ENCODE measurements around the gene TMEM120B.
"Not testable (repeated sequence)": the region's sequence is repeated elsewhere in the genome, so short reads cannot be mapped to it uniquely, and the experiment has no call there.

Gene TMEM120B

DNA sequence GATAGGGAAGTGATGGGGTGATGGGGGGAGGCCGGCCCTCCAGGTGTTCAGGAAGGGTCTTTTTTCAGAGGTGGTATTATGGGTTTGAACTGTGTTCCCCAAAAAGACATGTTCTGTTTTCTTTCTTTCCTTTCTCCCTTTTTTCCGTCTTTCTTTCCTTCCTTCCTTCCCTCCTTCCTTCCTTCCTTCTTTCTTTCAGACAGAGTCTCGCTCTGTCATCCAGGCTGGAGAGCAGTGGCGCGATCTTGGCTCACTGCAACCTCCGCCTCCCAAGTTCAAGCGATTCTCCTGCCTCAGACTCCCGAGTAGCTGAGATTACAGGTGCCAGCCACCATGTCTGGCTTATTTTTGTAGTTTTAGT, 3.5 kb upstream of the TMEM120B start:
- DNase-seq (ENCODE audit: low read depth in 3 of 3, low spot score in 1 of 3), result not testable (repeated sequence)

DNA sequence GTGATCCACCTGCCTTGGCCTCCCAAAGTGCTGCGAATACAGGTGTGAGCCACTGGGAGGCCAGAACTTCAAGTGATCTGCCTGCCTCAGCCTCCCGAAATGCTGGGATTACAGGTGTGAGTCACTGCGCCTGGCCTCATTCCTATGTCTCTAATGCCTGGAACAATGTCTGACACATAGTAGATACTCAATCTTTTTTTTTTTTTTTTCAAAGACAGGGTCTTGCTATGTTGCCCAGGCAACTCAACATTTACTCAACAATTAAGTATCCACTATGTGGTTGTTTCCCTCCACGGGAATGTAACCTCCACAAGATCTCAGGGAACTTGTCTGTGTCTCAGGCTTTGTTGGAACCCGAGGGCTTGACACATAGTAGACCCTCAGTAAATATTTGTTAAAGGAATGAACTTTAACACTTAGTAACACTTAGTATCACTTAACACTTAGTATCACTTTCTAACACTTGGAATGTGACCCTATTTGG, 3.0 kb upstream of the TMEM120B start:
- DNase-seq (ENCODE audit: low read depth in 3 of 3, low spot score in 1 of 3), result no peak

DNA sequence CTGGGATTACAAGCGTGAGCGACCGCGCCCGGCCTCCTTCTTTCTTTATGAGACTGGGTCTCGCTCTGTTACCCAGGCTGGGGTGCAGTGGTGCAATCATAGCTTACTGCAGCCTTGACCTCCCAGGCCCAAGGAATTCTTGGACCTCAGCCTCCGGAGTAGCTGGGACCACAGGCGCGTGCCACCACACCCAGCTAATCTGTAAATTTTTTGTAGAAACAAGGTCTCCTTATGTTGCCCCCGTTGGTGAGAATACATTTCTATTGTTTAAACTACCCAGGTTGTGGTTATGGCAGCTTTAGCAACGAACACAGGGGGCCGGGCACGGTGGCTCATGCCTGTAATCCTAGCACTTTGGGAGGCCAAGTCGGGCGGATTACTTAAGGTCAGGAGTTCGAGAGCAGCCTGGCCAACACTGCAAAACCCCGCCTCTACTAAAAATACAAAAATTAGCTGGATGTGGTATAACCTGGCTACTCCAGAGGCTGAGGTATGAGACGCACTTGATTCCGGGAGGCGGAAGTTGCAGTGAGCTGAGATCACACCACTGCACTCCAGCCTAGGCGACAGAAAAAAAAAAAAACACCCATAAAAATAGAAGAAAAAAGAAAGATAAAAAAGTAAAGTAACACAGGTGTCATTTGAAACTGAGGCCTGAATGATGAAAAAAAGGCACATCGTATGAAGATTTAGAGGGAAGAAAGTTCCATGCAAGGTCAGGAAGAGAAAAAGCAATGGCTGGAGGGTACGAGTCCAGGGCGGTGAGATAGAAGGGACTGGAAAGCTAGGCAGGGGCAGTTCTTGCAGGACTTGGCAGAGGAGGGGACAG, 977 bp upstream of the TMEM120B start:
- DNase-seq (ENCODE audit: low read depth in 3 of 3, low spot score in 1 of 3), result no peak

GRCh38 chr12:121712190-121712460, 427 bp upstream of the TMEM120B start:
- peak in 1 of 3 donors; percentile 7 for DNase-seq (ENCODE audit: low read depth in 3 of 3, low spot score in 1 of 3)

DNA sequence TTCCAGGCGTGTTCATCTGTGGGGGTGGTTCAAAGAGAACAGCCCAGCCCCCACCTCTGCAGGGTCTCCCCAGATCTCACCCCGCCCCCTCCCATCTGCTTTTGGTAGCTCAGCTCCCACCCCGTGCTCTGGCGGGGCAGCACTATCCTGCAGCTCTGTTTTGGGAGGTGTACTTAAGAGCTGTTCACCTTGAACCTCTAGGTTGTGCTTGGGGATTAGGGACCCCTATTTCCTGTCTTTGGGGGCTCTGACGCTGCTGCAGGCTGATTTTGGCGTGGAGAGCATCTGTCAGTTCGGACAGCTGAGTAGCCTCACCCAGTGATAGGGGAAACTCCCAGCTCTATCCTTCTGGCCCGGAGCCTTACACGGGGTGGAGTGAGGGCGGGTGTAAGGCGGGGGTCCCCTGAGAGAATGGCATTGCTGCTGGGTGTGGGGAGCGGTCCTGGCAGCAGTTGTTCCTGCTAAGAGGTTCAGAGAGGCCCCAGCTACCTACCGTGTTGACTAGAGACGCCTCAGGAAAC, 765 bp downstream of the TMEM120B start:
- DNase-seq (ENCODE audit: low read depth in 3 of 3, low spot score in 1 of 3), result no peak

DNA sequence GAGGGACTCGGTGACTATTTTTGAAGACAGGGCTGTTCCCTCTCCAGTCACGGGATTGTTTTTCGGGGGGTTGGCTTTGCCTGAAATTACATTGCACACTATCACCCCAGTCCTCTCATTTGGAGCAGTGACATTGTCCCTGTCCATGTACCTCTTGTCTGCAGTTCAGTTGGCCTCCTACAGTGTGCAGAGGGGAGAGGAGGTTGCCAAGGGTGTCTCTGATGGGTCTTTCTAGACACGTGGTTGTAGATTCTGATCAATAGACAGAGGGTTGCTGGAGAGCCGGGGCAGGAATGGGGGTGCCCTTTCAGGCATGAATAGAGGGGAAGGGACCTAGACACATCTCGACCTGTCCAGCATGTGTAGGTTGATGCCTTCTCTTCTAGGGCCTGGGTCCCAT, 1.2 kb downstream of the TMEM120B start:
- no peak for DNase-seq (ENCODE audit: low read depth in 3 of 3, low spot score in 1 of 3)

DNA sequence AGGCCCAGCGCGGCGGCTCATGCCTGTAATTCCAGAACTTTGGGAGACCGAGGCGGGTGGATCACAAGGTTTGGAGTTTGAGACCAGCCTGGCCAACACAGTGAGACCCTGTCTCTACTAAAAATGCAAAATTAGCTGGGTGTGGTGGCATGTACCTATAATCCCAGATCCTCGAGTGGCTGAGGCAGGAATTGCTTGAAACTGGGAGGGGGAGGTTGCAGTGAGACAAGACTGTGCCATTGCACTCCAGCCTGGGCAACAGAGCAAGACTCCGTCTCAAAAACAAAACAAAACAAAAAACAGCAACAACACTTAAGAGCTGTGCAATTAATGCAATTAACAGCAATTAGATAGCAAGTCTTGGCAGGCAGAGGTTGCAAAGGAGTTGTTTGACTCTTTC, 2.5 kb downstream of the TMEM120B start:
- not testable (repeated sequence) for DNase-seq (ENCODE audit: low read depth in 3 of 3, low spot score in 1 of 3)

DNA sequence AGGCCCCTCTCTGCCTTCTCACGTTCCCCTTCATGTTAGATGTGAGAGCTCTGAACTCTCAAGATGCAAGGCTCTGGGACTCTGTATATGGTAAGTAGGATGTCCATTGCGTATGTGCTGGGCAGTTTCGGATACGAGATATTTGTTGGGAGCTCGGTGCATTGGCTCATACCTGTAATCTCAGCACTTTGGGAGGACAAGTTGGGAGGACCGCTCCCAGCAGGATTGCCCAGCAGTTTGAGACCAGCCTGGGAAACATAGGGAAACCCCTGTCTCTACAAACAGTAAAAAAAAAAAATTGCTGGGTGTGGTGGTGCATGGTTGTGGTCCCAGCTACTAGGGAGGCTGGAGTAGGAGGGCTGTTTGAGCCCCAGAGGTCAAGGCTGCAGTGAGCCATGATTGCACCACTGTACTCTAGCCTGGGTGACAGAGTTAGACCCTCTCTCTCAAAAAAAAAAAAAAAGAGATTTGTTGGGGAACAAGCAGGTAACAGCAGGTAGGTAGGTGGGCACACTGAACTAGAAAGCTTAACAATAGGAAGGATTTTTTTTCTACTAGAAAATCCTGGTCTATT, 3.4 kb downstream of the TMEM120B start:
- no peak for DNase-seq (ENCODE audit: low read depth in 3 of 3, low spot score in 1 of 3)

DNA sequence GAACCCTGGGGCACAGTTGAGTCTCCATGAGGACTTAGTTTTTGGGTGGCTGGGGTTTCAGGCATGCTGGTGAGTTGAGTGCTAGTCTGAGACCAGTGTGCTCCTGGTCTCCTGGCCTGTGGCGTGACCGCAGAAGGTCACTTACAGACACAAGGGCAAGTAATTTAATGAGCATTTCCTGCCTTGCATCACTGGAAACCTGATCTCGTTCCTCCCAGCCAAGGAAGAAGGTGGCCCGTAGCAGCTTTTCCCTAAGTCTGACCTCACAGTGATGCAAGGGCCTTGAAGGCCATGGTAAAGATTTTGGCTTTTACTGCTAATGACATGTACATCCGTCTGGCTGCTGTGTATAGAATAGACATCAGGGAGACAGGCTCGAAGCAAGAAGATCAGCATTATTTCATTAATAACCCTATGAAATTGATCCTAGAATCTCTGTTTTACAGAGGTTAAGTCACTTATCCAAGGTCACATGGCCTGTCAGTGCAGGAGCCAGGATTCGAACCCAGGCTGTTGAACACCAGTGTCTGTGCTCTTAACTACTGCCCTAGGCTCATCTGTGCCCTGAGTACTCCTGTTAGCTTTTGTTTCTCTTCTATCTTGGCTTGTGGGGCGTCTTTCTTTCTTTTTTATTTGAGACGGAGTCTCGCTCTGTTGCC, 4.6 kb downstream of the TMEM120B start:
- no peak for DNase-seq (ENCODE audit: low read depth in 3 of 3, low spot score in 1 of 3)

- no peak for DNase-seq (ENCODE audit: low read depth in 3 of 3, low spot score in 1 of 3)
These were observed 6.2 kb downstream of the TMEM120B start for GRCh38 chr12:121718653-121719239.

DNA sequence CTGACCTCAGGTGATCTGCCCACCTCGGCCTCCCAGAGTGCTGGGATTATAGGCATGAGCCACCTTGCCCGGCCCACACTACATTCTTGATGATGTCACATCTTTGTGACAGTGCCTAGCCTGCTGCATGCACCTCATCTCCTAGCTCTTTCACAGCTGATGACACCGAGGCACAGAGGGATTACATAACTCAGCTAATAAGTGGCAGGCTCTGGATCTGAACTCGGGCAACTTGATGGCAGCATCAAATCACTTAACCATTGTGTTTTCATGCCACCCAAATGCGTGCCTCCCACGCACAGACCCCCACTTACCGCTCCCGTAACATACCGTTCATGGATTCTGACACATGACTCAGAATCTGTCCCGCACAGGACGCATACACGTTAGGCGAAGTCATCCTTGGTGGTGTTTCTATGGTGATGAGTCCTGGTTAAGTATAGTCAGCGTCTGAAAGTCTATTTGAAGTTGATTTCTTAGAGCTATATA, 7.4 kb downstream of the TMEM120B start:
- no peak for DNase-seq (ENCODE audit: low read depth in 3 of 3, low spot score in 1 of 3)

DNA sequence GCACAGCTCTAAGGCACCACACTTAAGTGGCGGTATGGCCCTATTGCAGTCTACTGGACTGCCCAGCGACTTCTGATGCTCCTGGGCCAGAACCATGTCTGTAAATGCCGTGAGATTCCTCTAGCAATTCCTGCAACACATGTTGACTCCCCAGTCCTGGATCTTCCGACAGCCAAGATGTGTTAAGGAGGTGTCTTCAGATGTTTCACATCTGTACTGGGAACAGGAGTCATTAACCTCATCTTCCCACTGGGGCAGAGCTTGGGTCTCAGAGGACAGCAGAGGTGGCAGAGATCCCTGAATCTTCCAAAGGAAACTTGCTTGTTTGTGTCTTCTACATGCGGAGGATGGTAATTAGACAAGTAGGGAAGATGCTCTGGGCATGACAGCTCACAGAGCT, 8.2 kb downstream of the TMEM120B start:
- no peak for DNase-seq (ENCODE audit: low read depth in 3 of 3, low spot score in 1 of 3)

DNA sequence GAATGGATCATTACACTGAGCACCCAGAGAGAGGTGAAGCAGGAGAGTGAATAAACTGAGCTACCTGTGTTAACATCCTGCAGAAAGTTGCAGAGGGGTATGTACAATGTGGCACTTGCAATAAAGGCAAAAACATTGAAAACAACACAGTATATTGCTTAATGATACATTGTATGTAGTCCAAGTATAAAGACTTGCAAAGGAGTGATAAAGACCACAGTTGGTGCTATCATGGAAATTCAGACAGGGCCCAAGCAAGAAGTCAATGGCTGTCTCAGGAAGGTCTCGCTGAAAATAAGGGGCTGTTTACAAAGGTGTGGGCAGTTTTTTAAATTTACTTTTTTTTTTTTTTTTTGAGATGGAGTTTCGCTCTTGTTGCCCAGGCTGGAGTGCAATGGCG, 10.0 kb downstream of the TMEM120B start:
- DNase-seq (ENCODE audit: low read depth in 3 of 3, low spot score in 1 of 3), result no peak

DNA sequence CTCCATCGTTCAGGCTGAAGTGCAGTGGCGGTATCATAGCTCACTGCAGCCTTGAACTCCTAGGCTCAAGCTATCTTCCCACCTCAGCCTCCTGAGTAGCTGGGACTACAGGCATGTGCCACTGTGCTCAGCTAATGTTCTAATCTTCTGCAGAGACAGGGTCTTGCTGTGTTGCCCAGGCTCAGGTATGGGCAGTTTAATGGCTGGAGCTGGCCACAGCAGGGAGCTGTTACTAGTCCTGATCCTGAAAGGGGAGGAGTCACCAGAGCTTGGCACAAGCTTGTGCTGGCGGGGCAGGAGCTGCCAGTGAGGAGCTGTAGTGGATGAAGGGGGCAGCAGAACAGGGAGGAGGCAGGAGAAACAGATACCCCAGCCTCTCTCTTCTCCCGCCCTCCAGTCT, 10.6 kb downstream of the TMEM120B start:
- no peak for DNase-seq (ENCODE audit: low read depth in 3 of 3, low spot score in 1 of 3)

DNA sequence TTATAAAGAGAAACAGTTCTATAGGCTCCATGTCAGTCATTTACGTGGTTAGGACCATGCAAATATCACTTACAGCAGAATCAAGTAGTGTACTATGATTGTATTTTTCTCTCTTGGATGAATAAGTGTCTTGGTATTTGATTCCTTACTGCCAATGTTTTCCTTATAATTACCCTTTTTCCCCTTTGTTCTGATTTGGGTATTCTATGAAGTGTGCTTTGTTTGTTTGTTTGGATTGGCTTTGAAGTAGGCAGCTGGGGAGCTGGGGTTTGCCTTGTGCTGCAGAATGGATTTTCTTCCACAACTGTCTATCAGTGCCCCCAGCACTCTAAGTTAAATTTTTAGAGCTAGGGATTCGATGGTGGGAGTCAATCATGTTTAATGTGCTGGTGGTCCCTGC, 12.4 kb downstream of the TMEM120B start:
- DNase-seq (ENCODE audit: low read depth in 3 of 3, low spot score in 1 of 3), result no peak

- no peak for DNase-seq (ENCODE audit: low read depth in 3 of 3, low spot score in 1 of 3)
These were observed 12.9 kb downstream of the TMEM120B start for GRCh38 chr12:121725423-121725822.

DNA sequence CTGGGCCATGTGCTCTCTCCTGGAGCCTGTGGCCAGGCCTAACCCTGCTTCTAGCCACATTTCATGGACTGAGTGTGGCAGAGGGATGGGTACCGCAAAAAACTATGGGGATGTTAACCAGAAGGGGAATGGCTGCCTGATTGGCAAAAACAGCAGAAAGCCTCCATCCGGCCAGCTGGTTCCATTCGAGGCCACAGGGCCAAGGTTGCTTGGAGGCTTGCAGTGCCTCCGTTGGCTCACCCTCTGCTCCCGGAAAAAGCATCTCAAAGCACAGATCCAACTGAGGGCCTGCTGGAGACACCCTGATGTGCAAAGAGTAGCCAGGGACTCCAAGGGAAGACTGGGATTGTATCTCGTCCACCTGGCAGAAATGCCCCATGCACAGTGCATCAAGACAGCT, 16.5 kb downstream of the TMEM120B start:
- DNase-seq (ENCODE audit: low read depth in 3 of 3, low spot score in 1 of 3), result no peak

- no peak for DNase-seq (ENCODE audit: low read depth in 3 of 3, low spot score in 1 of 3)
These were observed 18.9 kb downstream of the TMEM120B start for GRCh38 chr12:121731473-121731872.

GRCh38 chr12:121733849-121734248, 21.3 kb downstream of the TMEM120B start:
- no peak for DNase-seq (ENCODE audit: low read depth in 3 of 3, low spot score in 1 of 3)

DNA sequence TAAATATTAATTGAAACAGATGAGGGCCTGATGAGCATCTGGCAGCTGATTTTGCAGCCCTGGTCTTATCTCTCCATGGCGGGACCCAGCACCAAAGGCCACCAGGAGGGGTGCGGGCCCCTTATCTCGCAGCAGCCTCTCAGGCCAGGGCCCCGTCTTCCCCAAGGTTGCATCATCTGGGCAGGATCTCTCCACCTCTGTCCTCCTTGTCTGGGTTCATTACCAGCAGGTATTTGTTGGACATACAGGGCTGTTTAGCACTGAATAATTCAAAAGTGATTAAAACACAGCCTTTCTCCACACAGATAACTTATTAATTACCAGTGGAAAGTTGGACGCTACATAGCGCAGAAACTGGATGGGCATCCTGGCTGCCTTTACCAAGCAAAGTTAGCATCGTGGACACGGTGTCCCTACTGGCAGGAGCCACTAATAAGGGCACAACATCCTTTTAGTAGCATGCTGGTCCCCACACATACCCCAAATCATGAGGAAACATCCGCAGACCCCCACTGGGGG, 25.8 kb downstream of the TMEM120B start:
- no peak for DNase-seq (ENCODE audit: low read depth in 3 of 3, low spot score in 1 of 3)

GRCh38 chr12:121740847-121741246, 28.3 kb downstream of the TMEM120B start:
- no peak for DNase-seq (ENCODE audit: low read depth in 3 of 3, low spot score in 1 of 3)

GRCh38 chr12:121741743-121742142, 29.2 kb downstream of the TMEM120B start:
- no peak for DNase-seq (ENCODE audit: low read depth in 3 of 3, low spot score in 1 of 3)

Measured in stimulated activated CD4-positive, alpha-beta T cell treated with anti-CD3 and anti-CD28 coated beads, TNF-alpha, amount 100 ng/mL, for 1 hour (primary cell).